GM21717 (cell line): Measurements from ENCODE around the gene KRT25.
"Not testable (repeated sequence)": the region's sequence is repeated elsewhere in the genome, so short reads cannot be mapped to it uniquely, and the experiment has no call there.

Experiments used
- ATAC-seq: cut with Tn5 transposase; IDR thresholded peaks from one replicate; pipeline ENCODE4 v1.9.1; 2021; ENCODE audit warnings: mild to moderate bottlenecking, moderate library complexity; ENCODE audit not compliant: unreplicated experiment

Gene KRT25

DNA sequence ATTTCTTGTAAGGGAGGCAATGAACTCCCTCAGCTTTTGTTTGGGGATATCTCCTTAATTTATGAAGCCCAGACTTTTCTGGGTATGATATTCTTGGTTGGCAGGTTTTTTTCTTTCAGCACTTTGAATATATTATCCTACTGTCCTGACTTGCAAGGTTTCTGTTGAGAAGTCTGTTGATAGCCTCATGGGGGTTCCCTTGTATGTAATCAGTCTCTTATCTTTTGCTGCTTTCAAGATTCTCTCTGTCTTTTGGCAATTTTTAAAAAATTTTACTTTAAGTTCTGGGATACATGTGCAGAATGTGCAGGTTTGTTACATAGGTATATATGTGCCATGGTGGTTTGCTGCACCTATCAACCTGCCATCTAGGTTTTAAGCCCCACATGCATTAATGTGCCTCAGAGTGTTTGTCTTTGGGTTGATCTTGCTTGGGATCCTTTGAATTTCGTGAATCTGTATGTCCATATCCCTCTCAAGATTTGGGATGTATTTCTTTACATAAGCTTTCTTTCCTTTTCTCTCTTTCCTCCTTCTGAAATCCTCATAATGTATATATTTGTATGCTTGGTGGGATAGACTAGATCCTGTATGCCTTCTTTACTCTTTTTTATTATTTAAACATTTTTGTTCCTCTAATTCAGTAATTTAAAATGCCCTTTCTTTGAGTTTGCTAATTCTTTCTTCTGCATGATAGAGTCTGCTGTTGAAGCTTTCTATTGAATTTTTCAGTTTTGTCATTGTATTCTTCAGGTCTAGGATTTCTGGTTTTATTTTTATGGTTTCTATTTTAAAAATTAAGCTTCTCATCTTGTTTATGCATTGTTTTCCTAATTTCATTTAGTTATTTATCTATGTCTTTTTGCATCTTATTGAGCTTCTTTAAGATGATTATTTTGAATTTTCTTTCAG lies 5.2 kb upstream of the KRT25 start:
- ATAC-seq, result no peak

- ATAC-seq, result no peak
Observed at GRCh38 chr17:40753804-40754203, 1.3 kb downstream of the KRT25 start.

DNA sequence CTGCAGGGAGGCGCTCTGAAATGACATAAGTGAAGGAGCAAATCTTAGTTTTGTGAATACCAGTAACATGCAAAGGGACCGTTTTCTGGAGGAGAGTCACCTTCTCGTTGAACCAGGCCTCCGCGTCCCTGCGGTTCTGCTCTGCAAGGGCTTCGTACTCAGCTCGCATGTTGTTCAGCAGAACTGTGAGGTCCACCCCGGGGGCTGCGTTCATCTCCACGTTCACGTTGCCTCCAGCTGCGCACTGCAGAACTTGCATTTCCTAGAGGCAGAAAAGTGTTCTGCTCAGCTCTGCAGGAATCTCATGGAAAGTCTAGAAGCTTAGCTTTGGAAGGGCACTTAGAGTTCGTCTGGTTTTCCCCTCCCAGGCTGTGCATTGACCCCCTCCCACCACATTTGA lies 4.1 kb downstream of the KRT25 start:
- no peak for ATAC-seq

- ATAC-seq, result no peak
Observed at GRCh38 chr17:40750391-40750790, 4.7 kb downstream of the KRT25 start.

GRCh38 chr17:40748666-40749065 lies 6.5 kb downstream of the KRT25 start:
- ATAC-seq, result not testable (repeated sequence)

GRCh38 chr17:40738553-40738952 lies 16.6 kb downstream of the KRT25 start:
- ATAC-seq, result no peak

DNA sequence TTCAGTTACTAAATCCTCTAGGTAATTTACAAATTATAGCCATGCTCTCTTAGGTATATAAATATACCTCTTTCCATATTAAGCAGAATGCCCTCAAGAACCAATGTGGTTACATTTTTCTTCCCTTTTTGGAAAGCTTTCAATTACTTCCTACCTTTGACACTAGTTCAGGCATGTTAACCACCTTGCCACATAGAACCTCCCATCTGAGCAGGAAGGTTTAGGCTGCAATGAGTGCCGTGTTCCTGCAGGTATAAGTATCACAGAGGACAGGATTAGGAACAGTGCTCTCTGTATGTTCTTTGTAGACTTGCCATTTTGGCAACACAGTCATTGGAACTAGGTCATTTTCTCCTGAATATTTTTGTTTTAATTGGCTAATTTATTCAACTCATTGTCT lies 20.1 kb downstream of the KRT25 start:
- ATAC-seq, result no peak

GRCh38 chr17:40734018-40734417 lies 21.1 kb downstream of the KRT25 start:
- ATAC-seq, result no peak

DNA sequence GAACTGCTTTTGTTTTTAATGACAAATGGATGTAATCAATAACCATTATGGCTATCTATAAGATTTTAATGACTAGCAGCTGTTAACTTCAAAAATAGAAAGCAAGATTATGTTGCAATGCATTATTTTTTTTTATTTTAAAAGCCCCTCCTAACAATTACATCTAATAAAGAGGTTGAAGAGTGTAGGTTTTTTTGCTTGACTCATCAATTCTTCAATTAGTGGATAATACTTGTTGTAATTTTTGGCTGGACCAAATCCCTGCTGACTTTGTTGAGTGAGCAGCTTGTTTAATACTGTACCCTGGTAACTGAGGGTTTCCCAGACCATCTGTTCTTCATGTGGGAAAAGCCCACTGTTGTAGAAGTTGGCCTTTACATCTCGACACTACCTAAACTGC lies 24.2 kb downstream of the KRT25 start:
- ATAC-seq, result no peak

DNA sequence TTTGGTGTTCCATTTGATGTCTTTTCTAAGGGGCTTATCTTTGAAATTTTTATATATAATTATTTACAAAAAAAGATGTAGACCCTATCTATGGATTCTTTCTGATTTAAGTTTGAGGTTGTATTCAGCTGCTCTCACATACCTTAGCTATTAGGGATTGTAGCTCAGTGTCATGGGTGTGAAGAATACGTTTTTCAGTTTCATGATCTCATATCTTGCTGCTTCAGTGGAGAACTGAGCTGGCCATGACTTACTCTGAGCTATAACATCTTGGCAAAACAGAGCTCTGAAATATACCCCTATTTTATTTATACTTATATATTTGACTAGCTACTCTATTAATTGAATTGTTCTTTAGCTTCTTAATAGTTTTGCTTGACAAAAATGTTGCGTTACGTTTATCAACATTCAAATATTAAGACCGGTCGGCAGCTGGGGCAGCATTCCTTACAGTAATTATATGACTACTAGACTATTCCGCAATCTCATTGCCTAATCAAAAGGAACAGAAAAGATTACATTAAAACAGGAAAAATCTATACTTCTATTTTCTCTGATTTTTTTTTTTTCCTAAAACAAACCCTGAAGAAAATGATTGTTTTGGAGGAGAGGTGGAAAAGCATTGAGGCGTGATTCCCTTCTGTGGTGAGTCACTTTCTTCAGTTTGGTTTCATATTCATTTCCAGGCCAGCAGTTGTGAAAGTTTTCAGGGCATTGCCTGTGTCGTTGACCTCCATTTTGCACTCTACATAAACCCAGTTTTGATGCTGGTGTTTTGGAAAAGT lies 27.5 kb downstream of the KRT25 start:
- ATAC-seq, result no peak

DNA sequence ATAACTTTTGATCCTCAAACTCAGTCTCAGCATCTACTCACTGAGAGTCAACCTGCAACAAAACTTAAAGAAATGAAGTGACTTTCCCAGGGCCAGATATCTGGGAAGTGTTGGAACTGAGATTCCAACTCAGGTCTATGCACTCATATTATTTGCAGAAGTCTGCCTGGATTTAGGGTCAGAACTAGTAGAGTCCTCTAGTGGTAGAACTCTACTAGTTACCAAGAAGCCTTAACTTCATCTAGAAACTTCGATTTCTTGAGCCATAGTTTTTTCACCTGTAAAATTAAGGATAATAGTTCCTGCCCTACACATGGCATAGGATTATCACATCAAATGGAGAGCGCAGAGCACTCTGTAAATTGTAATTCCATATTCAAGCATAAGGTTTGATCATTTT lies 28.2 kb downstream of the KRT25 start:
- ATAC-seq, result no peak

DNA sequence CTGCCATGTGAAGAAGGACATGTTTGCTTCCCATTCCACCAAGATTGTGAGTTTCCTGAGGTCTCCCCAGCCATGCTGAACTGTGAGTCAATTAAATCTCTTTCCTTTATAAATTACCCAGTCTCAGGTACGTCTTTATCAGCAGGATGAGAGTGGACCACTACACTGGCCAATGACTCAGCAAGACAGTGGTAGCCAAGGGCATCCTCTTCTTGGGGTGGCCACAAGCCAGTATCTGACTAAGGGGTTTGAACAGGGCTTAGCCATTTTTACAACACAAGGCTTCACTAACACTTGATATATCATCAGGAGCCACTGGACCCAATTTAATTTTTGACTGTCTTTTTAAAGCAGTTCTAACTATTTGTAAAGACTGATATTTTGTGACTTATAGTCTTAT lies 30.5 kb downstream of the KRT25 start:
- no peak for ATAC-seq

DNA sequence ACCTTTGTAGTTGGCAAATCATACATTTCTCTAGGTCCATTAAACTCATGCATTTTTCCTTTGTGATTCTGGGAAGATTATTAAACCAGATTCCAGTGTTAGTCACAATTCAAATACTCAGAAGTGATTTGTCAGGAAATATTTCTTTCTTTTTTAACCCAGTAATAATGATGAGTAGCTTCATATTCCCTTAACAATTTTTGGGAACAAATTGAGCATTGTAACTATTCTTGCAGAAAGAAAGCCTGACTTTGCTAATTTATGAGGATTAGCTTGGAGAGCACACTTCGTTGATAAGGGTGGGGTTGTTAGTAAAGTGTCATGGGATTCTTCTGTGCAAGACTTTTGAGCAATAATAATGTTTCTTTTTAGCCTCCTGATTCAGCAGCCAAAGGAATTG lies 32.9 kb downstream of the KRT25 start:
- ATAC-seq, result no peak

GRCh38 chr17:40720899-40721298 lies 34.2 kb downstream of the KRT25 start:
- ATAC-seq, result no peak

DNA sequence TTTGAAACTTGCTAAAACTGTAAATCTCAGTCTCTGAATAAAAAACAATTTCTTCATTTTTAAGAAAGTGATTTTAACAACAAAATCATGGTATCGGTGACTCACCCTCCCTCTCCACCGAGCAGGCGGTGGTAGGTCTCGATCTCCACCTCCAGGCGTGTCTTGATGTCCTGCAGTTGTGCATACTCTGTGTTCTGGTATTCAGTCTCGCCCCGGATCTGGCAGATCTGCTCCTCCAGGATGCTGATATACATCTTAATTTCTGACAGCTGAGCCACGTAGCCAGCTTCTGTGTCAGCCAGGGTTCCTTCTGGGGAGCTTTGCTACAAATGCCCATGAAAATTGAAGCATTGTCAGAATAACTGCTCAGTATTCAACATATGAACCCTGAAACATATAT lies 36.2 kb downstream of the KRT25 start:
- no peak for ATAC-seq

GRCh38 chr17:40717776-40718175 lies 37.4 kb downstream of the KRT25 start:
- no peak for ATAC-seq

DNA sequence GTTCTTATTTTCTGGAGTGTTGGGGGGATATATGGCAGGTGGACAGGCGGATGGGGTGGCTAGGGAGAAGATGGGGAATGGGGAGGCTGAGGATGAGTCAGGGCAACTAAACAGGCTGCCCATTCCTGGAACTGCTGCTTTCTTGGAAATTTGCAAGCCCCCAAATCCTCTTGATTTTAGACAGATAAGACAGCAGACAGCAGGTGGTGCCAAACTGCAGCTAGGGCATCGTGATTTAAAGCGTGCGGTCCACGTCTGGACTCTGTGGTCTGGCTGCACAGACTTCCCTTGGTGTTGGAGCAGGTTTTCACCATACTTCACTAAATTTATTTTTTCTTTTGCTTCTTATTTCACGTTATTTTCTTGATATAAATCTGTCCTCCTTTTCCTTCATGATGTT lies 40.7 kb downstream of the KRT25 start:
- no peak for ATAC-seq

- no peak for ATAC-seq
Observed at GRCh38 chr17:40707745-40708144, 47.4 kb downstream of the KRT25 start.

GRCh38 chr17:40705584-40705983 lies 49.5 kb downstream of the KRT25 start:
- no peak for ATAC-seq

- no peak for ATAC-seq
Observed at GRCh38 chr17:40703652-40704051, 51.5 kb downstream of the KRT25 start, which contains the start of gene KRT24. TSS of gene KRT24 (minus strand) at chr17:40703752. CDS start at chr17:40703693, 59 bp downstream.

- no peak for ATAC-seq
Observed at GRCh38 chr17:40702271-40702670, 52.9 kb downstream of the KRT25 start.

DNA sequence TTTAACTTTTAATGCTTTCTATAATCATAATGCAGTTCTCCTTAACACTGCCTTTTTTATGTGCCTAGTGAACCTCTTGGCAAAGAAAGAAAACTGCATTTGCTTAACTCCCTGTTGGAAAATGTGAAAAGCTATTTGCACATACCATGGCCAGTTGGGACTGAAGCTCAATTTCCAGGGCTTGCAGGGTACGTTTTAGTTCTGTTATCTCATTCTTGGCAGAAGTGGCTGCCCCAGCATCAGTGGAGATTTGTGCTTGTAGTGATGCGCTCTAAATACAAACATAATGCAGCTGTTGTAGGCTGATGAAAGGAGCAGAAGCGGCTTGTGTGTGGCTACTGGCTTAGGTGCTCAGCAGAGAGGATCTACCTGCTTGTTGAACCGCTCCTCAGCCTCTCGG lies 55.3 kb downstream of the KRT25 start:
- no peak for ATAC-seq
